Ishikawa (cell line): ENCODE data around the gene NSMF.

ENCODE experiments used
- CEBPB ChIP-seq: IDR thresholded peaks from 2 replicates; pipeline ENCODE4 v1.6.1; 2012
- EGR1 ChIP-seq: IDR thresholded peaks from 2 replicates; pipeline ENCODE4 v1.6.1; 2012
- EP300 ChIP-seq: IDR thresholded peaks from 2 replicates; pipeline ENCODE4 v1.6.1; 2012; ENCODE audit warnings: borderline replicate concordance
- FOXM1 ChIP-seq: IDR thresholded peaks from 2 replicates; pipeline ENCODE4 v1.6.1; 2012; ENCODE audit warnings: low read depth, borderline replicate concordance
- MAX ChIP-seq: IDR thresholded peaks from 2 replicates; pipeline ENCODE4 v1.6.1; 2012
- NFIC ChIP-seq: IDR thresholded peaks from 2 replicates; pipeline ENCODE4 v1.6.1; 2012
- RAD21 ChIP-seq: IDR thresholded peaks from 2 replicates; pipeline ENCODE4 v1.6.1; 2012; ENCODE audit warnings: low read depth
- REST ChIP-seq: IDR thresholded peaks from 2 replicates; pipeline ENCODE4 v1.6.1; 2012; ENCODE audit warnings: low read depth, mild to moderate bottlenecking
- TAF1 ChIP-seq: IDR thresholded peaks from 2 replicates; pipeline ENCODE4 v1.6.1; 2012; ENCODE audit warnings: low read depth, mild to moderate bottlenecking
- TCF12 ChIP-seq: IDR thresholded peaks from 2 replicates; pipeline ENCODE4 v1.6.1; 2012; ENCODE audit warnings: low read depth
- USF1 ChIP-seq: IDR thresholded peaks from 2 replicates; pipeline ENCODE4 v1.6.1; 2012
- YY1 ChIP-seq: IDR thresholded peaks from 2 replicates; pipeline ENCODE4 v1.6.1; 2012; ENCODE audit warnings: low read depth

DNA sequence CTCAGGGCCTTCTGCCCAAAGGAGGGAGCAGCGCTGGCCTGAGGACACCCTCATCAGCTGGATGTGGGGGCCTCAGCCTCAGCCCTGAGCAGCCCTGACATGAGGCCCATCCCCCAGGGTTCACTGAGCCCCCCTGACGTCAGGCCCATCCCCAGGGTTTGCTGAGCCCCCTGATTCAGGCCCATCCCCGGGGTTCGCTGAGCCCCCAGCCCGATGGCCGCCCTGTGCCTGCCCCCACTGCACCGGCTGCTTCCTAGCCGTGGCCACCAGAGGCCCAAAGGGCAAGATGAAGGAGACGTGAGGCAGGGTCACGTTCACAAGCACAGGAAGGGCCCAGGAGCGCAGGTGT is 19.5 kb upstream of the NSMF start:
- TF ChIP-seq FOXM1 (no peak), CEBPB (no peak), RAD21 (no peak), NFIC (no peak), EP300 (no peak), USF1 (no peak), TAF1 (no peak), REST (no peak), MAX (no peak), YY1 (no peak), TCF12 (no peak), EGR1 (no peak)
